Cardiac septum (tissue), 1 donor: Measurements from ENCODE around the gene ABCC3. TPM values are rescaled to one million over a fixed set of nuclear protein-coding genes. Genes with fewer than 3 reads are reported as not detected.
"Not testable (repeated sequence)": the region's sequence is repeated elsewhere in the genome, so short reads cannot be mapped to it uniquely, and the experiment has no call there.

Source experiments
- DNase-seq: peaks from one replicate; pipeline ENCODE4 v3.0.0-alpha.2; 2020; ENCODE audit warnings: low spot score
- intact Hi-C: fragments of 100-400 bp; cut with DNase I; formaldehyde crosslinking; loops from one replicate; pipeline ENCODE4 v1.14.0; 2022
- total RNA-seq: library from RNA; stranded (reverse); fragmentation: NEBNext Ultra II Directional; extraction: Animal tissue kit (Norgen Biotek cat#: 25700); gene quantifications from one replicate; pipeline ENCODE4 v1.2.1, GENCODE V29; 2021
- donor health status: DM: no; HTN: no; CAD: no.

Gene ABCC3
- total RNA-seq, 1 donor from 2014 or later: 1.9 TPM

GRCh38 chr17:50677851-50678375 is 43.2 kb downstream of the ABCC3 start:
- intact Hi-C loops: loop anchor here (2.0 kb wide), 1 partner anchor 125 kb away; no protein-coding TSS in a partner anchor
- DNase-seq: no peak

GRCh38 chr17:50679008-50679544 is 44.4 kb downstream of the ABCC3 start:
- peak; percentile 69 for DNase-seq
- intact Hi-C loops: loop anchor here (2.0 kb wide), 1 partner anchor 126 kb away; no protein-coding TSS in a partner anchor

GRCh38 chr17:50680126-50680525 is 45.4 kb downstream of the ABCC3 start:
- no peak for DNase-seq
- intact Hi-C loops: loop anchor here (2.0 to 10.0 kb wide), 2 partner anchors 49 to 195 kb away; no protein-coding TSS in a partner anchor

DNA sequence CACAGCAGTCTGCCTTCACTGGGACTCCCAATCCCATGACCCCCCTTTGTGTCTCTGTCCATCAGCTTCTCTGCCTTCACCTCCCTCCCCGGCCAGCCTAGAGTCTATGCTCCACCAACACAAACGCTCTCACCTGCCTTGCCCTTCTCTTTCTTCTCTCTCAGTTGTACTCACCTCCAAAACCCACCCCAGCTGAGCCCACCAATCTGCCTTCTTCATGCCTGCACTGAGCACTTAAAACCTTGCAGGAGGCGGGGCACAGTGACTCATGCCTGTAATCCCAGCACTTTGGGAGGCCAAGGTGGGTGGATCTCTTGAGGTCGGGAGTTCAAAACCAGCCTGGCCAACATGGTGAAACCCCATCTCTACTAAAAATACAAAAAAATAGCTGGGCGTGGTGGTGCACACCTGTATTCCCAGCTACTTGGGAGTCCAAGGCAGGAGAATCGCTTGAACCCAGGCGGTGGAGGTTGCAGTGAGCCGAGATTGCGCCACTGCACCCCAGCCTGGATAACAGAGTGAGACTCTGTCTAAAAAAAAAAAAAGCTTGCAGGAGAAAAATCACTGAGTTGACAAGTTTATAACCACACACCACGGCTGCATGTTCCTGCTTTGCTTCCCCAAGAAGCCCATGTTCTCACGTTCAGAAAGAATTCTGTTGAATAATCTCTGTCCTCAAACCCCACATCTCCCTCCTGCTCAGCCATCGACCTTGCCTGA is 46.0 kb downstream of the ABCC3 start:
- not testable (repeated sequence) for DNase-seq

GRCh38 chr17:50681263-50682200 is 46.9 kb downstream of the ABCC3 start:
- intact Hi-C loops: loop anchor here (2.0 to 10.0 kb wide), 2 partner anchors 51 to 197 kb away; no protein-coding TSS in a partner anchor
- no peak for DNase-seq

More for the DNA sequence above, 46.0 kb downstream of the ABCC3 start:
- intact Hi-C loops: loop anchor here (2.0 to 10.0 kb wide), 2 partner anchors 50 to 196 kb away; no protein-coding TSS in a partner anchor

DNA sequence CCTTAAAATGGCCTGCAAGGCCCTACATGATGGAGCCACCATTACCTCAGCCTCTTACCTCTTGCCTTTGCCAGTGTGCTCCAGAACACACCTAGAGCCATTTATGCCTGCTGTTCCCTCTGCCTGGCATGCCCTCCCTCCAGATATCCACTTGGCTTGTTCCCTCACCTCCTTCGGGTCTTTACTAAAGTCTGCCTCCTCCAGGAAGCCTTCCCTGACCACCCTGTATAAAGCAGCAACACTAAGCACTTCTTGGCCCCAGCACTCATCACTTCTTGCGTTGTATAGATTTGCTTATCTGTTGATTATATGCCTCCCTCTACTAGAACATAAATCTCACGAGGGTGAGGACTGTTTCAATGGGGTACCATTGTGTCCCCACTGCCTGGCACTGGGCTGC is 47.8 kb downstream of the ABCC3 start:
- DNase-seq: no peak
- intact Hi-C loops: loop anchor here (10.0 kb wide), 1 partner anchor 198 kb away; no protein-coding TSS in a partner anchor

- no peak for DNase-seq
- intact Hi-C loops: loop anchor here (10.0 kb wide), 1 partner anchor 198 kb away; no protein-coding TSS in a partner anchor
These were observed 48.3 kb downstream of the ABCC3 start for GRCh38 chr17:50682938-50683337.

DNA sequence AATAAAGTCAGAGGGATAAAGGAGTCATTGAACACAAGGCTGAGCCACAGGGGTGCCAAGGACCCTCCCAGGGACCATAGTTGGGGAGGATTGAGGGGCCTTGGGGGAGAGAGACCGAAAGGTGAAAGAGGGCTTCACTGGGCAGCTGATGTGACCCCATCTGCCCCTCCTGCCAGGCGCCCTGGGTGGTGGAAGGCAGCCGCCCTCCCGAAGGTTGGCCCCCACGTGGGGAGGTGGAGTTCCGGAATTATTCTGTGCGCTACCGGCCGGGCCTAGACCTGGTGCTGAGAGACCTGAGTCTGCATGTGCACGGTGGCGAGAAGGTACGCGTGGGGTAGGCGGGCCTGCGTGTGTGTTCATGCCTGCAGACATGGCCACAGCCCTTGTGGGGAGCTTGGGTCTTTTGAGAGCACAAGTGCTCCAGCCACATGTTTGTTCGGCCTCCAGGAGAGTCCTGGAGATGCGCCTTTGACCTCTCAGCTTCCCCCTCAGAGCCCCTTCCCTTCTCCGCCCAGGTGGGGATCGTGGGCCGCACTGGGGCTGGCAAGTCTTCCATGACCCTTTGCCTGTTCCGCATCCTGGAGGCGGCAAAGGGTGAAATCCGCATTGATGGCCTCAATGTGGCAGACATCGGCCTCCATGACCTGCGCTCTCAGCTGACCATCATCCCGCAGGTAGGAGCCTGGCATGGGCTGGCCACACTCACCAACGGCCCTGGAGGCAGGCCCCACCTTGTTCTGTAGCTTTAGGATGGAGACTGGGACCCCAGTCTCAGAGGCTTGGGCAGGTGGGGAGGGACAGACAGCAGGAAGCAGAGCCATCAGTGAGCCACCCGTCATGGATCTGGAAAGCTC is 49.0 kb downstream of the ABCC3 start:
- no peak for DNase-seq
- intact Hi-C loops: loop anchor here (10.0 kb wide), 1 partner anchor 199 kb away; no protein-coding TSS in a partner anchor

- intact Hi-C loops: loop anchor here (10.0 kb wide), 1 partner anchor 199 kb away; no protein-coding TSS in a partner anchor
- DNase-seq: no peak
These were observed 49.6 kb downstream of the ABCC3 start for GRCh38 chr17:50684288-50684611.

GRCh38 chr17:50684612-50685333 is 50.1 kb downstream of the ABCC3 start:
- intact Hi-C loops: loop anchor here (10.0 kb wide), 1 partner anchor 200 kb away; no protein-coding TSS in a partner anchor
- no peak for DNase-seq

DNA sequence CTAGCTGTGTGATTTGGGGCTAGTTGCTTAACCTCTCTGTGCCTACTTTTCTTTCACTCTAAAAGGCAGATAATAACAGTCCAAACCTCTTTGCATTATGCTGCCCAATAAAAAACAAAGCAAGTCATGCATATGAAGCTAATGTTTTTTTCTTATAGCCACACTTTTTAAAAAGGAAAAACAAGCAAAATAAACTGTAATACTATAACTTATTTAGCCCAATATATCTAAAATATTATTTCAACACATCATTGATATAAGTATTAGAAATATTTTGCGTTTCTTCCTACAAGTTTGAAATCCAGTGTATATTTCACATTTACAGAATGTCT is 50.6 kb downstream of the ABCC3 start:
- DNase-seq: no peak
- intact Hi-C loops: loop anchor here (10.0 kb wide), 1 partner anchor 200 kb away; no protein-coding TSS in a partner anchor

- DNase-seq: peak; percentile 44
- intact Hi-C loops: loop anchor here (2.0 to 10.0 kb wide), 2 partner anchors 139 to 201 kb away; partner anchors contain the start of gene SPATA20
These were observed 51.2 kb downstream of the ABCC3 start for GRCh38 chr17:50685691-50686493.

- peak; percentile 78 for DNase-seq
- intact Hi-C loops: loop anchor here (2.0 to 10.0 kb wide), 2 partner anchors 140 to 202 kb away; partner anchors contain the start of gene SPATA20
These were observed 52.0 kb downstream of the ABCC3 start for GRCh38 chr17:50686494-50687199.

- intact Hi-C loops: loop anchor here (2.0 to 10.0 kb wide), 2 partner anchors 141 to 203 kb away; partner anchors contain the start of gene SPATA20
- DNase-seq: peak; percentile 68
These were observed 52.8 kb downstream of the ABCC3 start for GRCh38 chr17:50687200-50688066.

GRCh38 chr17:50688245-50688644 is 53.6 kb downstream of the ABCC3 start:
- intact Hi-C loops: loop anchor here (10.0 kb wide), 1 partner anchor 203 kb away; no protein-coding TSS in a partner anchor
- DNase-seq: peak; percentile 50
